GM12891 (cell line): Measurements from ENCODE around the gene WEE2.

Source experiments
- PAX5 ChIP-seq: IDR thresholded peaks from 2 replicates; pipeline ENCODE4 v1.6.1; 2011; ENCODE audit warnings: low read length, moderate library complexity, mild to moderate bottlenecking; ENCODE audit not compliant: insufficient read depth, severe bottlenecking
- POLR2A ChIP-seq: IDR thresholded peaks from 2 replicates; pipeline ENCODE4 v1.6.1; 2011; ENCODE audit warnings: low read depth, low read length, control low read depth
- POLR2AphosphoS5 ChIP-seq: IDR thresholded peaks from 2 replicates; pipeline ENCODE4 v1.6.1; 2011; ENCODE audit warnings: low read depth, low read length, control low read depth
- SPI1 ChIP-seq: IDR thresholded peaks from 2 replicates; pipeline ENCODE4 v1.6.1; 2011; ENCODE audit warnings: low read depth, low read length, control low read depth
- TAF1 ChIP-seq: IDR thresholded peaks from 2 replicates; pipeline ENCODE4 v1.6.1; 2011; ENCODE audit warnings: low read depth, low read length, control low read depth

GRCh38 chr7:141675436-141676215 lies 32.5 kb upstream of the WEE2 start:
- TF ChIP-seq POLR2A, result no peak
- TF ChIP-seq POLR2AphosphoS5, result no peak
- TF ChIP-seq TAF1, result no peak
- TF ChIP-seq SPI1, result no peak
- TF ChIP-seq PAX5, result no peak
